Vagina (tissue), 2 donors: ENCODE data around the gene PFDN5. TPM values are rescaled to one million over a fixed set of nuclear protein-coding genes. Genes with fewer than 3 reads are reported as not detected.

Experiments used
- DNase-seq, 2 donors: peaks; one replicate each; pipeline ENCODE4 v3.0.0-alpha.2; 2017; ENCODE audit errors: extremely low spot score in 2 of 2
- H3K27ac ChIP-seq: fragments of 200-600 bp; sonication (generic); one replicate; pipeline ENCODE4 v1.5.1; 2019
- H3K27me3 ChIP-seq: fragments of 200-600 bp; sonication (generic); one replicate; pipeline ENCODE4 v1.5.1; 2019
- H3K36me3 ChIP-seq, 2 donors: fragments of 200-600 bp; sonication (generic); one replicate each; pipeline ENCODE4 v1.5.1; 2017 to 2019
- H3K4me1 ChIP-seq: fragments of 200-600 bp; sonication (generic); one replicate; pipeline ENCODE4 v1.5.1; 2019
- H3K4me3 ChIP-seq, 2 donors: fragments of 200-600 bp; sonication (generic); 1 replicate in 1 of 2; 2 replicates in 1 of 2; pipeline ENCODE4 v1.5.1; 2016 to 2019
- H3K9me3 ChIP-seq: fragments of 200-600 bp; sonication (generic); one replicate; pipeline ENCODE4 v1.5.1; 2019
- CTCF ChIP-seq, 3 experiments: fragments of 450-650 bp in 2 of 3; fragments of 200-600 bp in 1 of 3; sonication (generic) in 1 of 3; IDR thresholded peaks; one replicate each; pipeline ENCODE4 v1.5.1; 2017 to 2019; ENCODE audit warnings: antibody characterized with exemption in 3 of 3, mild to moderate bottlenecking in 2 of 3, moderate library complexity in 2 of 3
- POLR2A ChIP-seq, 2 donors: fragments of 450-650 bp; IDR thresholded peaks; one replicate each; pipeline ENCODE4 v1.6.1; 2017; ENCODE audit warnings: antibody characterized with exemption in 2 of 2, mild to moderate bottlenecking in 2 of 2, moderate library complexity in 2 of 2
- POLR2AphosphoS5 ChIP-seq, 2 donors: sonication (generic); formaldehyde crosslinking; IDR thresholded peaks; one replicate each; pipeline ENCODE4 v1.9.0; 2017; ENCODE audit warnings: antibody characterized with exemption in 2 of 2, mild to moderate bottlenecking in 2 of 2, low read depth in 1 of 2; ENCODE audit not compliant: insufficient read depth in 1 of 2
- intact Hi-C: fragments of 100-400 bp; cut with DNase I; formaldehyde crosslinking; loops from one replicate; pipeline ENCODE4 v1.15.1; 2023
- total RNA-seq: library from RNA; depleted of rRNA; stranded (reverse); fragments of >200 nt; gene quantifications from one replicate; pipeline ENCODE4 v1.2.3, GENCODE V29; 2016

The PFDN5 gene
- 673 TPM for total RNA-seq

DNA sequence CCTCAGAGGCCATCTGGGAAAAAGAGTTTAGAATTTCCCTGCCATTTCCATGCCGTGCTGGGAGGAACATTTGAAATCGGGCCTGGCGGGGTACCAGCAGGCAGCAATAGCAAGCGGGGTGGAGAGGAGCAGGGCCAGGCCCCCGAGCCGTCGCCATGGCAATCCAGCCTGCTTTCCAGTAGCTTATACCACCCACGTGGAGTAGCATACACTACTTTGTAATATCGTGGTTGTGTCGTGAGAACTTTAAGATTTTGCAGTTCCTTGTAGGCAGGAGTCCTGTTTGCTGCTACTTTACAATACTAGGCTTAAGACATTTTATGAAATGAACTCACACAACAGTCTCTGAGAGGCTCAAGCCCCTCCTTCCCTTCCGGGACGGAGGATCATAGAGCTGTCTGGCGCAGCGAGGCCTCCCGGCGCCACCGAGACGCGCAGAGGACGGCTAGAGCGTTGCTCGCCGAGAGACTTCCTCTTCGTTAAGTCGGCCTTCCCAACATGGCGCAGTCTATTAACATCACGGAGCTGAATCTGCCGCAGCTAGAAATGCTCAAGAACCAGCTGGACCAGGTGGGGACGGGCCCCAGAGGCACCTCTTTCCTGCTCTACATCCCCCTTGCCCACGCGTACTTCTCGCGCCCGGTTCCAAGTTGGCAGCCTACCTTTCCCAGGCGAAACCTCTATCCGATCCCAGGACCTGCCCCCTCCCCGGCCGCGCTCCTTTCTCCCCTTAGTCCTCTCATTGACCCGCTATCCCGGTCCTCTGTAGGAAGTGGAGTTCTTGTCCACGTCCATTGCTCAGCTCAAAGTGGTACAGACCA lies at the start of gene PFDN5:
PFDN5 (plus strand) TSS at position 473 of the 821 bp plus-strand sequence; CDS start at position 499, 26 bp downstream.
- Histone ChIP-seq H3K9me3 (no peaks in the 10 kb centered on the region), H3K4me1 (peaks cover 40% of the 10 kb centered on the region), H3K36me3 (peaks cover 0 to 12% of the 10 kb centered on the region in 2 donors), H3K27ac (peak within 1 kb of the TSS; percentile 86), H3K4me3 (peak within 1 kb of the TSS; percentile 82 to 92), H3K27me3 (no peaks in the 10 kb centered on the region)
- TF ChIP-seq POLR2AphosphoS5 (IDR thresholded peaks at IDR 0.05; ENCODE audit: insufficient read depth in 1 of 2, low read depth in 1 of 2) (peak; percentile 85 to 94), POLR2A (IDR thresholded peaks at IDR 0.05) (peak in 1 of 2 donors; percentile 45), CTCF (IDR thresholded peaks at IDR 0.05) (peak in 1 of 3 experiments; percentile 30)
- intact Hi-C loops, result no loop called here
- no peak for DNase-seq

GRCh38 chr12:53251477-53252348 lies 43.6 kb upstream of the PFDN5 start:
- peaks cover 0 to 8% of the 10 kb centered on the region in 2 donors for H3K36me3 ChIP-seq
- H3K27me3 ChIP-seq, result no peaks in the 10 kb centered on the region
- H3K27ac ChIP-seq, result peak overlapping the region; percentile 91
- H3K4me3 ChIP-seq, result peak overlapping the region; percentile 85 to 89
- H3K9me3 ChIP-seq, result no peaks in the 10 kb centered on the region
- TF ChIP-seq POLR2AphosphoS5 (IDR thresholded peaks at IDR 0.05; ENCODE audit: insufficient read depth in 1 of 2, low read depth in 1 of 2), result peak; percentile 6 to 92
- TF ChIP-seq CTCF (IDR thresholded peaks at IDR 0.05), result peak in 2 of 3 experiments; percentile 12 to 43
- peak in 1 of 2 donors; percentile 62 for TF ChIP-seq POLR2A (IDR thresholded peaks at IDR 0.05)
- H3K4me1 ChIP-seq, result peaks cover 31% of the 10 kb centered on the region
- intact Hi-C loops, result loop anchor here (5.0 kb wide), 1 partner anchor 34 kb away; no protein-coding TSS in a partner anchor
- DNase-seq, result peak in 1 of 2 donors; percentile 94

DNA sequence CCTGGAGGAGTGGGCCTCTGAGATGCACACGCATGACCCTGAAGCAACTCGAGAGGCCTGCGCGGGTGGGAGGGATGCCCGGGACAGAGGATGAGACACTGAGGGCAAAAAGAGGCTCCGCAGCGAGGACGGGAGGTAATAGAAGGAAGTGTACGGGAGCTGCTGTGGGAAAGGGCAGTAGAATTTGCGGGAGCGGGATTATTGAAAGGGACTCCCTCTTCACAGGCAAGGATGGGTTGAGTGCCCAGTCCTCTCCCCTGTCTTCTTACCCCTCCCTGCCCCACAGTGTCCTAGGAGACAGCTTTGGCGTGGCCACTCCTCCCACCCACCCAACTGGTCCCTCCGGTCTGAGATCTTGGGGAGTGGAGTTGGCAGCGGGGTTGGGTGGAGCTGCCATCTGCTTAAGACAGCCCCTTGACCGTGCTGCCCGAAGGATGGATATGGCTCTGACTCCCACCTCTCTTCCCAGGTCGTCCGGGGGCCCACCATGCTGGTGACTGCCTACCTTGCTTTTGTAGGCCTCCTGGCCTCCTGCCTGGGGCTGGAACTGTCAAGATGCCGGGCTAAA lies 42.9 kb upstream of the PFDN5 start:
- peaks cover 31% of the 10 kb centered on the region for H3K4me1 ChIP-seq
- peak overlapping the region; percentile 85 to 89 for H3K4me3 ChIP-seq
- no peak for TF ChIP-seq CTCF (IDR thresholded peaks at IDR 0.05)
- no peak for TF ChIP-seq POLR2A (IDR thresholded peaks at IDR 0.05)
- intact Hi-C loops, result loop anchor here (5.0 kb wide), 1 partner anchor 35 kb away; no protein-coding TSS in a partner anchor
- H3K36me3 ChIP-seq, result peaks cover 0 to 8% of the 10 kb centered on the region in 2 donors
- H3K27ac ChIP-seq, result peak overlapping the region; percentile 91
- DNase-seq, result peak in 1 of 2 donors; percentile 88
- H3K27me3 ChIP-seq, result no peaks in the 10 kb centered on the region
- H3K9me3 ChIP-seq, result no peaks in the 10 kb centered on the region

DNA sequence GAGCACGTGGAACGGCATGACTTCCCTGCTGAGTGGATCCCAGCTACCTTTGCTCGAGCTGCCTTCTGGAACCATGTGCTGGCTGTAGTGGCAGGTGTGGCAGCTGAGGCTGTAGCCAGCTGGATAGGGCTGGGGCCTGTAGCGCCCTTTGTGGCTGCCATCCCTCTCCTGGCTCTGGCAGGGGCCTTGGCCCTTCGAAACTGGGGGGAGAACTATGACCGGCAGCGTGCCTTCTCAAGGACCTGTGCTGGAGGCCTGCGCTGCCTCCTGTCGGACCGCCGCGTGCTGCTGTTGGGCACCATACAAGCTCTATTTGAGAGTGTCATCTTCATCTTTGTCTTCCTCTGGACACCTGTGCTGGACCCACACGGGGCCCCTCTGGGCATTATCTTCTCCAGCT lies 42.0 kb upstream of the PFDN5 start:
- Histone ChIP-seq H3K36me3 (peaks cover 0 to 8% of the 10 kb centered on the region in 2 donors), H3K27me3 (no peaks in the 10 kb centered on the region), H3K27ac (peak overlapping the region; percentile 91), H3K9me3 (no peaks in the 10 kb centered on the region), H3K4me1 (peaks cover 31% of the 10 kb centered on the region), H3K4me3 (peak overlapping the region; percentile 85 to 89)
- TF ChIP-seq CTCF (IDR thresholded peaks at IDR 0.05) (no peak), POLR2A (IDR thresholded peaks at IDR 0.05) (no peak), POLR2AphosphoS5 (IDR thresholded peaks at IDR 0.05; ENCODE audit: insufficient read depth in 1 of 2, low read depth in 1 of 2) (no peak)
- intact Hi-C loops, result loop anchor here (5.0 kb wide), 1 partner anchor 36 kb away; no protein-coding TSS in a partner anchor
- no peak for DNase-seq
